Measurements from ENCODE around the gene UNK.

DNA sequence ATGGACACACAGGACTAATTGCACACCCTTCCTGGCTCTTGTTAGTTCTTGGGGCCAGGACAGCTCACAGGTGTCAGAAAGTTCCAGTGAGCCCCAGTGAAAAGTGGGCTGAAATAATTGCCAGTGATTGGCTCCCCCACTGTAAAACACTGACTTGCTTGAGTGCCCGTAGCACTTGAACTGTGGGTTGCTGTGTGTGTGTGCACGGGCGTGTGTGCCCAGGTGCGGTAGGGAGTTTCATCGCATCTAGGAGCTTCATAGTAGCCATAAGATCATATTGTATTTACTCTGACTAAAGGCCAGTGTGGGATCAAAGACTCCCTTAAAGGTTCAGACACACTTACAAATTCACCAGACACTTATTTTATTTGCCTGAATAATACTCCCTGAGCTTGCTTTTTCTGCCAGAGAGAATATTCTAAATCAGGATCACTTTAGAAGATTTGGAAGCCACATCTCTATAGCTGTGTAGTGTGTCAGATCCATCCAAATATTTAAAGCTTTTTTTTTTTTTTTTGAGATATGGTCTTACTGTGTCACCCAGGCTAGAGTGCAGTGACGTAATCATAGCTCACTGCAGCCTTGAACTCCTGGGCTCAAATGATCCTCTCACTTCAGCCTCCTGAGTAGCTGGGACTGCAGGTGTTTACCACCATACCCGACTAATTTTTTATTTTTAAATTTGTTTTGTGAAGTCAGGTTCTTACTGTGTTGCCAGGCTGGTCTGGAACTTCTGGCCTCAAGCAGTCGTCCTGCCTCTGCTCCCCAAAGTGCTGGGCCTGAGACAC is 11.4 kb downstream of the UNK start:
- TF ChIP-seq EP300 (IDR thresholded peaks at IDR 0.05) = no peak
- no peak for TF ChIP-seq CTCF (IDR thresholded peaks at IDR 0.05)
- TF ChIP-seq CEBPB (IDR thresholded peaks at IDR 0.05) = no peak
- no peak for TF ChIP-seq MAZ (IDR thresholded peaks at IDR 0.05; ENCODE audit: borderline replicate concordance, low read depth, low read length)
- no peak for TF ChIP-seq SREBF2 (IDR thresholded peaks at IDR 0.05)
- no peak for TF ChIP-seq RAD21 (conservative IDR thresholded peaks at IDR 0.05 in 1 of 2, IDR thresholded peaks at IDR 0.05 in 1 of 2)
- no peak for TF ChIP-seq POLR2AphosphoS2 (conservative IDR thresholded peaks at IDR 0.05; ENCODE audit: low read length)
- TF ChIP-seq, protein P1, sequence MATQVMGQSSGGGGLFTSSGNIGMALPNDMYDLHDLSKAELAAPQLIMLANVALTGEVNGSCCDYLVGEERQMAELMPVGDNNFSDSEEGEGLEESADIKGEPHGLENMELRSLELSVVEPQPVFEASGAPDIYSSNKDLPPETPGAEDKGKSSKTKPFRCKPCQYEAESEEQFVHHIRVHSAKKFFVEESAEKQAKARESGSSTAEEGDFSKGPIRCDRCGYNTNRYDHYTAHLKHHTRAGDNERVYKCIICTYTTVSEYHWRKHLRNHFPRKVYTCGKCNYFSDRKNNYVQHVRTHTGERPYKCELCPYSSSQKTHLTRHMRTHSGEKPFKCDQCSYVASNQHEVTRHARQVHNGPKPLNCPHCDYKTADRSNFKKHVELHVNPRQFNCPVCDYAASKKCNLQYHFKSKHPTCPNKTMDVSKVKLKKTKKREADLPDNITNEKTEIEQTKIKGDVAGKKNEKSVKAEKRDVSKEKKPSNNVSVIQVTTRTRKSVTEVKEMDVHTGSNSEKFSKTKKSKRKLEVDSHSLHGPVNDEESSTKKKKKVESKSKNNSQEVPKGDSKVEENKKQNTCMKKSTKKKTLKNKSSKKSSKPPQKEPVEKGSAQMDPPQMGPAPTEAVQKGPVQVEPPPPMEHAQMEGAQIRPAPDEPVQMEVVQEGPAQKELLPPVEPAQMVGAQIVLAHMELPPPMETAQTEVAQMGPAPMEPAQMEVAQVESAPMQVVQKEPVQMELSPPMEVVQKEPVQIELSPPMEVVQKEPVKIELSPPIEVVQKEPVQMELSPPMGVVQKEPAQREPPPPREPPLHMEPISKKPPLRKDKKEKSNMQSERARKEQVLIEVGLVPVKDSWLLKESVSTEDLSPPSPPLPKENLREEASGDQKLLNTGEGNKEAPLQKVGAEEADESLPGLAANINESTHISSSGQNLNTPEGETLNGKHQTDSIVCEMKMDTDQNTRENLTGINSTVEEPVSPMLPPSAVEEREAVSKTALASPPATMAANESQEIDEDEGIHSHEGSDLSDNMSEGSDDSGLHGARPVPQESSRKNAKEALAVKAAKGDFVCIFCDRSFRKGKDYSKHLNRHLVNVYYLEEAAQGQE (IDR thresholded peaks at IDR 0.05) = no peak
